CD8-positive, alpha-beta memory T cell (primary cell): ENCODE measurements around the gene PHF21B. TPM values are rescaled to one million over a fixed set of nuclear protein-coding genes. Genes with fewer than 3 reads are reported as not detected.

Source experiments
- CTCF ChIA-PET: fragments of 350-600 bp; sonication (Branson Sonifier 250); formaldehyde crosslinking; loops from one replicate; lab custom pipeline; 2021; ENCODE audit warnings: antibody characterized with exemption; lab: Charles Lee
- POLR2A ChIA-PET: fragments of 350-600 bp; sonication (Branson Sonifier 250); formaldehyde crosslinking; loops from one replicate; lab custom pipeline; 2021; ENCODE audit warnings: antibody characterized with exemption; lab: Charles Lee
- DNase-seq, 5 donors: peaks; one replicate each; pipeline versions ENCODE4 v3.0.0 to v3.0.0-alpha.2; 2020 to 2022; ENCODE audit warnings: mixed read lengths in 1 of 5
- H3K27ac ChIP-seq: one replicate; pipeline ENCODE4 v1.7.0; 2013; ENCODE audit warnings: low read depth, mild to moderate bottlenecking, low read length, moderate library complexity
- H3K27me3 ChIP-seq: 2 replicates; pipeline ENCODE4 v1.7.0; 2013; ENCODE audit warnings: low read length, mild to moderate bottlenecking; ENCODE audit not compliant: insufficient read depth, poor library complexity, severe bottlenecking
- H3K36me3 ChIP-seq: 2 replicates; pipeline ENCODE4 v1.7.0; 2013; ENCODE audit warnings: mild to moderate bottlenecking, low read length, moderate library complexity; ENCODE audit not compliant: insufficient read depth
- H3K4me1 ChIP-seq: 2 replicates; pipeline ENCODE4 v1.7.0; 2013; ENCODE audit warnings: mild to moderate bottlenecking, low read length, moderate library complexity; ENCODE audit not compliant: insufficient read depth
- H3K4me3 ChIP-seq: 2 replicates; pipeline ENCODE4 v1.7.0; 2013; ENCODE audit warnings: mild to moderate bottlenecking, low read length
- H3K9me3 ChIP-seq: 2 replicates; pipeline ENCODE4 v1.7.0; 2013; ENCODE audit warnings: mild to moderate bottlenecking, low read length
- H3K27ac Mint-ChIP-seq, 8 donors: one replicate each; pipeline ENCODE4 v1.8.0; 2020 to 2021; ENCODE audit warnings: mixed read lengths in 8 of 8, mild to moderate bottlenecking in 6 of 8, inconsistent platforms in 3 of 8, moderate library complexity in 3 of 8
- H3K27me3 Mint-ChIP-seq, 2 donors: one replicate each; pipeline ENCODE4 v1.8.0; 2020 to 2021; ENCODE audit warnings: mixed read lengths in 2 of 2, mild to moderate bottlenecking in 1 of 2, moderate library complexity in 1 of 2
- H3K36me3 Mint-ChIP-seq, 3 donors: one replicate each; pipeline ENCODE4 v1.8.0; 2020 to 2021; ENCODE audit warnings: mixed read lengths in 3 of 3, inconsistent platforms in 1 of 3, mild to moderate bottlenecking in 1 of 3
- H3K4me1 Mint-ChIP-seq, 3 donors: one replicate each; pipeline ENCODE4 v1.8.0; 2020 to 2021; ENCODE audit warnings: mixed read lengths in 3 of 3, inconsistent platforms in 1 of 3, mild to moderate bottlenecking in 1 of 3
- H3K4me3 Mint-ChIP-seq, 7 donors: one replicate each; pipeline ENCODE4 v1.8.0; 2020 to 2021; ENCODE audit warnings: mixed read lengths in 7 of 7, mild to moderate bottlenecking in 6 of 7, moderate library complexity in 4 of 7, inconsistent platforms in 2 of 7
- H3K9me3 Mint-ChIP-seq, 5 donors: one replicate each; pipeline ENCODE4 v1.8.0; 2020 to 2022; ENCODE audit warnings: mixed read lengths in 5 of 5, mild to moderate bottlenecking in 3 of 5, moderate library complexity in 2 of 5, inconsistent platforms in 1 of 5
- polyA plus RNA-seq: library from polyadenylated mRNA; unstranded; fragments of 300-500 nt; fragmentation: Illumina TruSeq; gene quantifications from one replicate; pipeline ENCODE4 v1.2.3, GENCODE V29; 2021
- total RNA-seq, 2 experiments: library from RNA; stranded (reverse); gene quantifications; one replicate each; pipeline ENCODE4 v1.2.3, GENCODE V29; 2021

Gene PHF21B
- total and polyA plus RNA-seq, 3 experiments from 2014 or later, result not detected

DNA sequence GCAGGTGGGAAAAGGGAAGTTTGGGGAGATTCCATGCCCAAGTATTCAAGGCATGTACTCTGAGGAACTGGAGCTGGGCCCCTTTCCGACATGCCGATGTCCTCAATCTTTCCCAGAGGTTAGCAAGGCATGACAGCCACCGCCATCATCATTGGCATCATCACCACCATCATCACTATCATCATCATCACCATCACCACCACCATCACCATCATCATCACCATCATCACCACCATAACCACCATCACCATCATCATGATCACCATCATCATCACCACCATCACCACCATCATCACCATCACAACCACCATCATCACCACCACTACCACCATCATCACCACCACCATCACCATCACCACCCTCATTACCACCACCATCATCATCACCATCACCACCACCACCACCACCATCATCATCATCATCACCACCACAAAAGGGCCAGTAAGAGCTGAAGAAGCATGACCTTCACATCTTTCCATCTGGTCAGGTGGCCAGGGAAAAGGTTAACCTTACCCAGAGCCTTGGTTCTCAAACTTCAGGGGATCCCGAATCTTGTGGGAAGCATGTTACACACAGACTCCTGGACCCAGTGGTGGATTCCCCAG, 25.8 kb downstream of the PHF21B start:
- no peak for DNase-seq
- ChIA-PET POLR2A (no interaction called here), CTCF (no interaction called here)
- H3K4me1 Mint-ChIP-seq, result no peaks in the 10 kb centered on the region
- H3K27ac Mint-ChIP-seq, result no peak overlapping the region
- no peaks in the 10 kb centered on the region for H3K9me3 Mint-ChIP-seq
- H3K36me3 ChIP-seq, result no peaks in the 10 kb centered on the region
- no peaks in the 10 kb centered on the region for H3K27me3 ChIP-seq
- H3K4me1 ChIP-seq, result no peaks in the 10 kb centered on the region
- no peak overlapping the region for H3K27ac ChIP-seq
- no peaks in the 10 kb centered on the region for H3K9me3 ChIP-seq
- no peaks in the 10 kb centered on the region for H3K36me3 Mint-ChIP-seq
- H3K4me3 Mint-ChIP-seq, result no peak overlapping the region
- no peak overlapping the region for H3K4me3 ChIP-seq
- H3K27me3 Mint-ChIP-seq, result peaks cover 5 to 21% of the 10 kb centered on the region in 2 donors

DNA sequence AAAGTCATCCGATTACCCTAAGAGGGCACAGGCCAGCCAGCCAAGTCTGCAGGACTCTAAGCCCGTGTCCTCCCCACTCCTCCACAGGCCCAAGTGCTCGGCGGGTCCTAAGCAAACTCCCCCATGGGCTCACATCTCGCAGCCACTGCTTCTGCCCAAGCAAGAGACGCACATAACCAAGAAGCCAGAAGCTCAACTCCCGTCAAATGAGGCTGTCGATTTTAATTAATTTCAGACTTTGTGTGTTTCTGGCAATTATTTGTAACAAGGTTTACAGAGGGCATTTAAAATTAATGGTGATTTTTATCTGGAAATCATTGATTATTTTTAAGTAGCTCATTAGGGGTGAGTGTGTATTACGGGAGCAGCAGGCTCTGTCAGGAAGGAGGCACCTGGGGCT, 27.4 kb downstream of the PHF21B start:
- POLR2A ChIA-PET, result no interaction called here
- peak overlapping the region in 1 of 7 donors; percentile 44 for H3K4me3 Mint-ChIP-seq
- no peak for DNase-seq

DNA sequence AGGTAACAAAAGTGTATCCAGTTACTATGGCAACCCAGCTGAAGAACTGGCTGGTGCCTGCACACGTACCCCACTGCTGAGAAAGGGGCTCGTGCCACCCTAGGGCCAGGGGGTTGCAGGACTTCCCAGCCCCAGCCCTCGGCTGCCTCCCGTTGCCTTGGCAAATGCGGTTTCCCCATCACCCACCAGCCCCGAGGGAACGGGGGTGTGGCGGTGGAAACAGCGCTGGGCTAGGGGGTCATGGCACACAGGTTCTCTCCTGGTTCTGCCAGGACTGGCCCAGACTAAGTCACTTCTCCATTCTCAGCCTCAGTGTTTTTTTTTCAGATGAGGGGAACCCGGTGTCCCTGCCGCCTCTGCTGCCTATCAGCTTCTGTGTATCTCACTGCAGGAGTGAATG, 27.9 kb downstream of the PHF21B start:
- H3K27me3 ChIP-seq, result no peaks in the 10 kb centered on the region
- H3K27ac ChIP-seq, result no peak overlapping the region
- POLR2A ChIA-PET, result no interaction called here
- no peak for DNase-seq
- no peaks in the 10 kb centered on the region for H3K4me1 ChIP-seq
- Mint-ChIP-seq H3K4me3 (no peak overlapping the region), H3K36me3 (no peaks in the 10 kb centered on the region), H3K4me1 (no peaks in the 10 kb centered on the region), H3K27ac (no peak overlapping the region), H3K9me3 (no peaks in the 10 kb centered on the region), H3K27me3 (peaks cover 5 to 25% of the 10 kb centered on the region in 2 donors)
- no peak overlapping the region for H3K4me3 ChIP-seq
- CTCF ChIA-PET, result no interaction called here
- H3K9me3 ChIP-seq, result no peaks in the 10 kb centered on the region
- no peaks in the 10 kb centered on the region for H3K36me3 ChIP-seq

More for the DNA sequence above, 27.4 kb downstream of the PHF21B start:
- H3K36me3 Mint-ChIP-seq, result no peaks in the 10 kb centered on the region
- no peak overlapping the region for H3K27ac Mint-ChIP-seq
- H3K27me3 ChIP-seq, result no peaks in the 10 kb centered on the region
- no peaks in the 10 kb centered on the region for H3K9me3 Mint-ChIP-seq
- no peaks in the 10 kb centered on the region for H3K36me3 ChIP-seq
- H3K27me3 Mint-ChIP-seq, result peaks cover 5 to 25% of the 10 kb centered on the region in 2 donors
- H3K4me1 Mint-ChIP-seq, result no peaks in the 10 kb centered on the region
- no peaks in the 10 kb centered on the region for H3K9me3 ChIP-seq
- CTCF ChIA-PET, result no interaction called here
- no peak overlapping the region for H3K27ac ChIP-seq
- no peak overlapping the region for H3K4me3 ChIP-seq
- H3K4me1 ChIP-seq, result no peaks in the 10 kb centered on the region

DNA sequence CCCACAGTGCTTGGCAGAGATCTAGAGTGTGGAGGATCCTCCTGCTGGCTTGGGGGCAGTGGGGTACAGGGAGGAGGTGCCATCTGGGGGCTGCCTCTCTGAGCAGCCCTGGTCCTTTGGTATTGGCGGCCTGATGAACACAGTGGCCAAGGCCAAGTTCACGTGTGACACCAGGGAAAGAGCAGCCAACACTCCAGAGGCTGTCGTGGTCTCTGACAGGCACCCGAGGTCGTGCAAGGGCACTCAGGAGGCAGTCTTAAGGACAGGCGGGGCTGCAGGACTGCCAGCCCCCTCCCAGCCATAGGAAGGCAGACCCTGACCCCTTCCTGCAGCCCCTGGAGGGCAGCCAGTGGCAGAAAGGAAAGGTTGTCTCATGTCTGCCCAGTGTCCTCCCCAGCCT, 30.7 kb downstream of the PHF21B start:
- no peak for DNase-seq
- peaks cover 5 to 25% of the 10 kb centered on the region in 2 donors for H3K27me3 Mint-ChIP-seq
- H3K4me3 Mint-ChIP-seq, result no peak overlapping the region
- Histone ChIP-seq H3K27me3 (no peaks in the 10 kb centered on the region), H3K9me3 (no peaks in the 10 kb centered on the region), H3K27ac (no peak overlapping the region), H3K36me3 (no peaks in the 10 kb centered on the region), H3K4me1 (no peaks in the 10 kb centered on the region), H3K4me3 (no peak overlapping the region)
- peaks cover 0 to 3% (median 0%) of the 10 kb centered on the region in 5 donors for H3K9me3 Mint-ChIP-seq
- H3K27ac Mint-ChIP-seq, result no peak overlapping the region
- H3K4me1 Mint-ChIP-seq, result no peaks in the 10 kb centered on the region
- ChIA-PET POLR2A (interaction anchor here (0.6 kb wide), 1 partner anchor 109 kb away, joined by 12 read pairs; no protein-coding TSS in a partner anchor), CTCF (no interaction called here)
- H3K36me3 Mint-ChIP-seq, result no peaks in the 10 kb centered on the region

DNA sequence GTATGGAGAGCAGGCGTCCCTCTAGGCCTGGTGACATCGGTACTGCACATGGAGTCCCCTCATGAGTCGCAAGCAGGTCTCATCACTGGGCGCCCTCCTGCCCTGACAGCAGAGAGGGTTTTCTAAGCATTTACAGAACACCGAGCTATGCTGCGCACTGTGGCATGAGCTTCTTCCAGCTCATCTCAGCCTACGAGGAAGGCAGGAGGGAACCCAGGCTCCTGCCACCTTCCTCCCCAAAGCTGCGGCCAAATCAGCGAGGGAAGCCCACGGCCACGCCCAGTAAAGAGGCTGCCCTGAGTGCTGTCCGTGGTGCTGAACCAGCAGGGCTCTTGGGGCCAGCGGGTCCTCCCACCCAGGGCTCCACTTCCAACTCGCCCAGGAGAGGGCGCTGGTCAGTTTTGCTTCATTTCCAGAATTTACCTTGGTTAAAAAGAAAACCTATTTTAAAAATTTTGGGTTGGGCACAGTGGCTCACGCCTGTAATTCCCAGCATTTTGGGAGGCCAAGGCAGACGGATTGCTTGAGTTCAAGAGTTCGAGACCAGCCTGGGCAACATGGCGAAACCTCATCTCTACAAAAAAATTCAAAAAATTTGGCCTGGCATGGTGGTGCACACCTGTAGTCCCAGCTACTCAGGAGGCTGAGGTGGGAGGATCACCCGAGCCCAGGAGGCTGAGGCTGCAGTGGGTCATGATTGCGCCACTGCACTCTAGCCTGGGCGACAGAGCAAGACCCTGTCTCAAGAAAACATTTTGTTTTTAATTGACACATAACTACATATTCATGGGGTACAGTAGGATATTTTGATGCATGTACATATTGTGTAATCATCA, 34.2 kb downstream of the PHF21B start:
- CTCF ChIA-PET, result no interaction called here
- Histone ChIP-seq H3K4me3 (no peak overlapping the region), H3K4me1 (no peaks in the 10 kb centered on the region), H3K9me3 (no peaks in the 10 kb centered on the region), H3K27me3 (no peaks in the 10 kb centered on the region), H3K27ac (no peak overlapping the region), H3K36me3 (no peaks in the 10 kb centered on the region)
- peaks cover 8 to 46% of the 10 kb centered on the region in 2 donors for H3K27me3 Mint-ChIP-seq
- POLR2A ChIA-PET, result no interaction called here
- H3K4me1 Mint-ChIP-seq, result peaks cover 0 to 6% (median 0%) of the 10 kb centered on the region in 3 donors
- H3K27ac Mint-ChIP-seq, result no peak overlapping the region
- no peak overlapping the region for H3K4me3 Mint-ChIP-seq
- H3K9me3 Mint-ChIP-seq, result peaks cover 0 to 3% (median 0%) of the 10 kb centered on the region in 5 donors
- DNase-seq, result peak; percentile 8 to 55 (median 20)
- H3K36me3 Mint-ChIP-seq, result no peaks in the 10 kb centered on the region

DNA sequence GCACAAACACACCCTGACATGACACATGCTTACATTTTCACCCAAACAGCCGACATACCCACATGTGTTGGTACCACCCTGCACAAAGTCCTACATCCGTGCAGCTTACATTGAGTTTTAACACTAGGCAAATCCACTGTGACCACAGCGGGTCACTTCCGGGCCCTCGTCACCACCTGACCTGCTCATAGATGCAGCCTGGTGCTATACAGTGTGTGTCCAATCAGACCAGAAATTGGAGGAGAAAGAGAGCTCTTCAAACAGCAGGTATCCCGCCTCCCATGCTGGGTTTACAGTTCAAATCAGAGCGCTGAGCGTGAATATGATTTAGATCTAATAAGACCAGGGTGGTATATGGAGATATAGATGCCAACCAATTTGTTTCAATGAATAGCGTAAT, 35.4 kb downstream of the PHF21B start:
- Mint-ChIP-seq H3K27me3 (peaks cover 8 to 40% of the 10 kb centered on the region in 2 donors), H3K4me1 (peaks cover 0 to 6% (median 0%) of the 10 kb centered on the region in 3 donors), H3K36me3 (no peaks in the 10 kb centered on the region), H3K9me3 (peaks cover 0 to 3% (median 0%) of the 10 kb centered on the region in 5 donors), H3K27ac (no peak overlapping the region), H3K4me3 (no peak overlapping the region)
- Histone ChIP-seq H3K4me3 (no peak overlapping the region), H3K4me1 (no peaks in the 10 kb centered on the region), H3K9me3 (no peaks in the 10 kb centered on the region), H3K27ac (no peak overlapping the region), H3K27me3 (no peaks in the 10 kb centered on the region), H3K36me3 (no peaks in the 10 kb centered on the region)
- ChIA-PET CTCF (no interaction called here), POLR2A (no interaction called here)
- no peak for DNase-seq

DNA sequence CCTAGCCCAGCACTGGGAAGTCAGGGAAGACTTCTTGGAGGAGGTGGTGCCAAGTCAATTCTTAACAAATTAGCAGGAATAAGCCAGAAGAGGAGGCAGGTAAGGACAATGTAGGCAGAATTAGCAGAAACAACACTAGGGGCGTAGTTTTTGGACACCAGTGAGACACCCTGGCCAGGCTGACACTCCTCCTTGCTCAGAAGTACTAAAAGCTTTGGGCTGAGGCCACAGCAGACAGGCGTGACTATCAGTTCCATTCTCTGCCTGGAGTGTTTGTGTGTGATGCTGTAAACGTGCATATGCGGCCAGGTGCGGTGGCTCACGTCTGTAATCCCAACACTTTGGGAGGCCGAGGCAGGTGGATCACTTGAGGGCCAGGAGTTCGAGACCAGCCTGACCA, 36.0 kb downstream of the PHF21B start:
- DNase-seq, result no peak
- CTCF ChIA-PET, result no interaction called here
- Histone ChIP-seq H3K4me1 (no peaks in the 10 kb centered on the region), H3K27me3 (no peaks in the 10 kb centered on the region), H3K9me3 (no peaks in the 10 kb centered on the region), H3K4me3 (no peak overlapping the region), H3K27ac (no peak overlapping the region), H3K36me3 (no peaks in the 10 kb centered on the region)
- Mint-ChIP-seq H3K36me3 (no peaks in the 10 kb centered on the region), H3K4me1 (peaks cover 0 to 6% (median 0%) of the 10 kb centered on the region in 3 donors), H3K4me3 (no peak overlapping the region), H3K9me3 (peaks cover 0 to 3% (median 0%) of the 10 kb centered on the region in 5 donors), H3K27ac (no peak overlapping the region), H3K27me3 (peaks cover 8 to 36% of the 10 kb centered on the region in 2 donors)
- POLR2A ChIA-PET, result no interaction called here

DNA sequence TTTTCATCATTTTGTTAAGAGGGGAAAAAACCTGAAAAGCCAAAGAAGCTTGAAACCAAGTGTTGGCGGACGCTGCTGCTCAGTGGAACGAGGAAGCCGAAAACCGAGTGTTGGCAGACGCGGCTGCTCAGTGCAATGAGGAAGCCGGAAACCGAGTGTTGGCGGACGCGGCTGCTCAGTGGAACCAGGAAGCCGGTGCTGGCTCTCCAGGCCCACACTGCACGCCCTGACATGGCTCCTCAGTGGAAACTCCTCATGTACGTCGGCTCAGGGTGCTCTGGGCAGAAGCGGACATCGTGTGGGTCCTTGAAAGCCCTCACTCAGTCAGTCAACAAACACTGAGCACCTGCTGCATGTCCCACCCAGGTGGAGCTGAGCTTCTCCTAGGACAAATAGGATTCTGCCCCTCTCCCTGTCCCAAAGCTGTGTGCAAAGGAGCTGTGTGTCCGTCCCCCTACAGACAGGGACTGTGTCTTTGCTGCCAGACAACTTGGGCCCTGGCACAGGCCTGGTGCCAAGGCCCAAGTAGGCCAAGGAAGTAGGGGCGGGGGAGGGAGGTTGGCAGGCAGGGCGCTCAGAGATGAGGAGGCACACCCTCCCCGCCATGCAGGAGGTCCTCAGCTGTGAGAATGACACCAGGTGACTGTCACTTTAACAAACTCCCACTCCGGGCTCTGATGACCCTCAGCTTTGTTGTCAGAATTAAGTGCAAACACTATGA, 37.3 kb downstream of the PHF21B start:
- Mint-ChIP-seq H3K4me3 (peak overlapping the region in 4 of 7 donors; percentile 7 to 63 (median 39)), H3K9me3 (peaks cover 0 to 3% (median 0%) of the 10 kb centered on the region in 5 donors)

More for the DNA sequence above, 37.3 kb downstream of the PHF21B start:
- Mint-ChIP-seq H3K4me1 (peaks cover 0 to 6% (median 0%) of the 10 kb centered on the region in 3 donors), H3K27me3 (peaks cover 8 to 38% of the 10 kb centered on the region in 2 donors), H3K36me3 (no peaks in the 10 kb centered on the region), H3K27ac (peak overlapping the region in 2 of 8 donors; percentile 3 to 57)
- Histone ChIP-seq H3K9me3 (no peaks in the 10 kb centered on the region), H3K4me1 (no peaks in the 10 kb centered on the region), H3K4me3 (no peak overlapping the region), H3K27ac (no peak overlapping the region), H3K27me3 (no peaks in the 10 kb centered on the region), H3K36me3 (no peaks in the 10 kb centered on the region)
- CTCF ChIA-PET, result no interaction called here
- DNase-seq, result no peak
- POLR2A ChIA-PET, result no interaction called here
